ENCODE results near the gene FOXJ3. TPM values are rescaled to one million over a fixed set of nuclear protein-coding genes. Genes with fewer than 3 reads are reported as not detected.

Gene FOXJ3
- polyA plus RNA-seq, 1 donor: 39.0 TPM

- Histone ChIP-seq H3K27ac (ENCODE audit: low read length) (no peak overlapping the region), H3K36me3 (ENCODE audit: control insufficient read depth, insufficient read depth, low read length) (peaks cover 8% of the 10 kb centered on the region), H3K9me3 (ENCODE audit: control insufficient read depth, low read depth, low read length) (no peaks in the 10 kb centered on the region), H3K27me3 (ENCODE audit: control insufficient read depth, insufficient read depth, low read length) (no peaks in the 10 kb centered on the region), H3K4me3 (ENCODE audit: low read length) (no peak overlapping the region), H3K4me1 (ENCODE audit: control insufficient read depth, insufficient read depth, low read length) (no peaks in the 10 kb centered on the region)
- 49% methylated on average over 4 of the region's 4 CpGs for WGBS (ENCODE audit: insufficient coverage, low lambda C conversion rate)
- DNase-seq: no peak
Observed at GRCh38 chr1:42259739-42260064, 75.3 kb downstream of the FOXJ3 start.

GRCh38 chr1:42259059-42259738 is 75.8 kb downstream of the FOXJ3 start:
- Histone ChIP-seq H3K27ac (ENCODE audit: low read length) (no peak overlapping the region), H3K9me3 (ENCODE audit: control insufficient read depth, low read depth, low read length) (no peaks in the 10 kb centered on the region), H3K36me3 (ENCODE audit: control insufficient read depth, insufficient read depth, low read length) (peaks cover 4% of the 10 kb centered on the region), H3K27me3 (ENCODE audit: control insufficient read depth, insufficient read depth, low read length) (no peaks in the 10 kb centered on the region), H3K4me1 (ENCODE audit: control insufficient read depth, insufficient read depth, low read length) (no peaks in the 10 kb centered on the region), H3K4me3 (ENCODE audit: low read length) (no peak overlapping the region)
- DNase-seq: peak in 1 of 2 donors; percentile 4
- WGBS (ENCODE audit: insufficient coverage, low lambda C conversion rate): 100% methylated on average over 2 of the region's 4 CpGs

DNA sequence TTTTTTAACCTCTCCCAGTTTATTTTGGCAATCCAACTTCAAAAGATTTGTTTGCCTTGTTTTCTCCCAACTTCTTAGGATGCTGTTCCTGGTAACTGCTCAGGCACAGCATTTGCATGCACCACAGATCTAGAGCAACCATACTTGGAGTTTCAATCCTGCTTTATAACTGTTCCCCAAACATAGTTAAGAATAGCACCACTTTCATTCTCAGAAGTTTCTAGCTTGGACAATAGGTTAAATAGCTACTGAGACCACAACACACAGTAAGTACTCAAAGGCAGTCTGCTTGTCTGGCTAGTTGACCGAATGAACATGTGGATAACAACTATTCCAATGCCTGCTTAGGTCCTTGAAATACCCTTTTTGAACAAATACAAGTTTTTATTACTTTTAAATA is 76.8 kb downstream of the FOXJ3 start:
- Histone ChIP-seq H3K27ac (ENCODE audit: low read length) (no peak overlapping the region), H3K36me3 (ENCODE audit: control insufficient read depth, insufficient read depth, low read length) (peaks cover 4% of the 10 kb centered on the region), H3K4me1 (ENCODE audit: control insufficient read depth, insufficient read depth, low read length) (no peaks in the 10 kb centered on the region), H3K4me3 (ENCODE audit: low read length) (no peak overlapping the region), H3K27me3 (ENCODE audit: control insufficient read depth, insufficient read depth, low read length) (no peaks in the 10 kb centered on the region), H3K9me3 (ENCODE audit: control insufficient read depth, low read depth, low read length) (no peaks in the 10 kb centered on the region)
- DNase-seq: no peak
- no CpG with 5 or more reads among the region's 1 CpG for WGBS (ENCODE audit: insufficient coverage, low lambda C conversion rate)

GRCh38 chr1:42251042-42251441 is 84.0 kb downstream of the FOXJ3 start:
- peak in 1 of 2 donors; percentile 10 for DNase-seq
- Histone ChIP-seq H3K4me3 (ENCODE audit: low read length) (no peak overlapping the region), H3K27me3 (ENCODE audit: control insufficient read depth, insufficient read depth, low read length) (no peaks in the 10 kb centered on the region), H3K4me1 (ENCODE audit: control insufficient read depth, insufficient read depth, low read length) (no peaks in the 10 kb centered on the region), H3K9me3 (ENCODE audit: control insufficient read depth, low read depth, low read length) (peaks cover 10% of the 10 kb centered on the region), H3K36me3 (ENCODE audit: control insufficient read depth, insufficient read depth, low read length) (peaks cover 8% of the 10 kb centered on the region), H3K27ac (ENCODE audit: low read length) (no peak overlapping the region)
- 100% methylated on average over 1 of the region's 1 CpG for WGBS (ENCODE audit: insufficient coverage, low lambda C conversion rate)

- DNase-seq: no peak
- Histone ChIP-seq H3K4me1 (ENCODE audit: control insufficient read depth, insufficient read depth, low read length) (no peaks in the 10 kb centered on the region), H3K27ac (ENCODE audit: low read length) (no peak overlapping the region), H3K9me3 (ENCODE audit: control insufficient read depth, low read depth, low read length) (peaks cover 10% of the 10 kb centered on the region), H3K4me3 (ENCODE audit: low read length) (no peak overlapping the region), H3K27me3 (ENCODE audit: control insufficient read depth, insufficient read depth, low read length) (no peaks in the 10 kb centered on the region), H3K36me3 (ENCODE audit: control insufficient read depth, insufficient read depth, low read length) (peaks cover 8% of the 10 kb centered on the region)
- WGBS (ENCODE audit: insufficient coverage, low lambda C conversion rate): 50% methylated on average over 2 of the region's 3 CpGs
Observed at GRCh38 chr1:42250164-42250563, 84.9 kb downstream of the FOXJ3 start.

DNA sequence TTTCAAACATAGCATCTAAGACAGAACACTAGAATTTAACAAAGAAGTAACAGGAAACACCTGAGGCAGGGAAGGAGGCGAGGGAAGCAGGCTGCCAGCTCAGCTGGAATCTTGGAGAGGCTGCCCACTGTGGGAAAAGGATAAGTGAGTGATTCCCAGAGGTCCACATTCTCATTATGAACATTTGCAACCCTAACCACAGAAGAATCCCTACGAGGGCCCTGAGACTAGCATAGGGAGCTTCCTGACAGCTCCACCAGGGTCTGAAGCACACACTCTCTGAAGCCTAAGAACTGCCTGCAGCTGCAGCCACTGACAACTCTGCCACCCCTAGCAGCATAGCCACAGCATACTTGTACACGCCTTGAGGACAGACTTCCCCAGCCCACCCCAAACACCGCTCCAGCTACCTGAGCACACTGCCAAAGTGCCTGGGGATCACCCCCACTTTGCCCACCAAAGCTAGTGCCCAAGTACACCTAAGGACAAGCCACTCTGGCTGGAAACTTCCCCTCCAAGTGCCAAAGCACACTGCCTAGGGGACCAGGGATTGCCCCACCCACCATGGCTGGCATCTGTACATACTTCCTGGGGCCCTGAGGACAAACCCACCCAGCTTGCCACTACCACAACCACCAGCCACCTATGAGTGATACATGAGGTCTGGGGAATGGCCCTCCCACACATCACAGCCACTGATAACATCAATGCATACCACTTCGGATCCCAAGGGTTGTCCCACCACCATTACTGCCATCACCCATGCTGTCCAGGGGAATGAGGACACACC is 93.9 kb downstream of the FOXJ3 start:
- Histone ChIP-seq H3K4me1 (ENCODE audit: control insufficient read depth, insufficient read depth, low read length) (no peaks in the 10 kb centered on the region), H3K9me3 (ENCODE audit: control insufficient read depth, low read depth, low read length) (peaks cover 18% of the 10 kb centered on the region), H3K36me3 (ENCODE audit: control insufficient read depth, insufficient read depth, low read length) (peaks cover 6% of the 10 kb centered on the region), H3K27me3 (ENCODE audit: control insufficient read depth, insufficient read depth, low read length) (no peaks in the 10 kb centered on the region), H3K4me3 (ENCODE audit: low read length) (no peak overlapping the region), H3K27ac (ENCODE audit: low read length) (no peak overlapping the region)
- WGBS (ENCODE audit: insufficient coverage, low lambda C conversion rate): no CpG with 5 or more reads among the region's 5 CpGs
- no peak for DNase-seq

DNA sequence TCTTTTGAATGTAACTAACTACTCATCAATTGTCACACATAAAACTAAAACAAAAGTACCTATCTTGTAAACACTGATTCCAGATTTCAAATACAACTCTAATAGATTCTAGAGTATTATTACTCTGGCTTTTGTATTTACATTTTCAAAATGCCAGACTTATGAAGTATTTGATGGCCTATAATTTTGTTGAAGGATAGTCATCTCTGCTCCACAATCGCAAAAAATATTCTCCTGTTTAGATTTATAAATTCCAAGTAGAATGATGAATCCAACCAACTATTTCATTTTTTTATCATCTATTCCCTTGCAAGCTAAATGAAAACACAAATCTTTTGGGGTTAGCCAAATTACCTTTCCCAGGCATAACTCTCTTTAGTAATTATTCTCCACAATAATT is 95.5 kb downstream of the FOXJ3 start:
- 100% methylated on average over 1 of the region's 1 CpG for WGBS (ENCODE audit: insufficient coverage, low lambda C conversion rate)
- Histone ChIP-seq H3K27me3 (ENCODE audit: control insufficient read depth, insufficient read depth, low read length) (no peaks in the 10 kb centered on the region), H3K27ac (ENCODE audit: low read length) (no peak overlapping the region), H3K4me3 (ENCODE audit: low read length) (no peak overlapping the region), H3K36me3 (ENCODE audit: control insufficient read depth, insufficient read depth, low read length) (peaks cover 6% of the 10 kb centered on the region), H3K4me1 (ENCODE audit: control insufficient read depth, insufficient read depth, low read length) (no peaks in the 10 kb centered on the region), H3K9me3 (ENCODE audit: control insufficient read depth, low read depth, low read length) (peaks cover 27% of the 10 kb centered on the region)
- no peak for DNase-seq

GRCh38 chr1:42239041-42239440 is 96.0 kb downstream of the FOXJ3 start:
- Histone ChIP-seq H3K4me3 (ENCODE audit: low read length) (no peak overlapping the region), H3K36me3 (ENCODE audit: control insufficient read depth, insufficient read depth, low read length) (peaks cover 6% of the 10 kb centered on the region), H3K4me1 (ENCODE audit: control insufficient read depth, insufficient read depth, low read length) (no peaks in the 10 kb centered on the region), H3K27ac (ENCODE audit: low read length) (no peak overlapping the region), H3K9me3 (ENCODE audit: control insufficient read depth, low read depth, low read length) (peaks cover 27% of the 10 kb centered on the region), H3K27me3 (ENCODE audit: control insufficient read depth, insufficient read depth, low read length) (no peaks in the 10 kb centered on the region)
- no CpG with 5 or more reads among the region's 1 CpG for WGBS (ENCODE audit: insufficient coverage, low lambda C conversion rate)
- DNase-seq: no peak

- 96% methylated on average over 5 of the region's 7 CpGs for WGBS (ENCODE audit: insufficient coverage, low lambda C conversion rate)
- H3K36me3 ChIP-seq (ENCODE audit: control insufficient read depth, insufficient read depth, low read length): no peaks in the 10 kb centered on the region
- H3K4me3 ChIP-seq (ENCODE audit: low read length): no peak overlapping the region
- no peak for DNase-seq
- no peaks in the 10 kb centered on the region for H3K27me3 ChIP-seq (ENCODE audit: control insufficient read depth, insufficient read depth, low read length)
- peaks cover 9% of the 10 kb centered on the region for H3K9me3 ChIP-seq (ENCODE audit: control insufficient read depth, low read depth, low read length)
- H3K27ac ChIP-seq (ENCODE audit: low read length): no peak overlapping the region
- H3K4me1 ChIP-seq (ENCODE audit: control insufficient read depth, insufficient read depth, low read length): no peaks in the 10 kb centered on the region
Observed at GRCh38 chr1:42231253-42231652, 103.8 kb downstream of the FOXJ3 start.

DNA sequence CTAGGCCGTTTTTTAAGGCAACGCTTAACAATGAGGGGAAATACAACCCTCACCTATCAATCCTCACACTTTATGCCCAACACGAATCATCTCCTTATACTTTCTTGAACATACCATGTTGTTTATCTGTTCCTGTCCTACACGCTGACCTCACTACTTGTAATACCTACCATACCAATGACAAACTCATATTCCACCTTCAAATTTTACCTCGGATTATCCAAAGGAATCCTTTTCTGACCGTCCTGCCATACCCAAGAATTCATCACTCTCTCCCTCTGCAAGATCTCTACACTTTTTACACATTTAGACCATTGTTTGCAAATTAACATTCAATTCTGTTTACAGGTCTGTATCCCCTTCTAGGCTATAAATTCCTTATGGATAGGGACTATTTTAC is 106.1 kb downstream of the FOXJ3 start:
- 92% methylated on average over 2 of the region's 6 CpGs for WGBS (ENCODE audit: insufficient coverage, low lambda C conversion rate)
- H3K36me3 ChIP-seq (ENCODE audit: control insufficient read depth, insufficient read depth, low read length): no peaks in the 10 kb centered on the region

DNA sequence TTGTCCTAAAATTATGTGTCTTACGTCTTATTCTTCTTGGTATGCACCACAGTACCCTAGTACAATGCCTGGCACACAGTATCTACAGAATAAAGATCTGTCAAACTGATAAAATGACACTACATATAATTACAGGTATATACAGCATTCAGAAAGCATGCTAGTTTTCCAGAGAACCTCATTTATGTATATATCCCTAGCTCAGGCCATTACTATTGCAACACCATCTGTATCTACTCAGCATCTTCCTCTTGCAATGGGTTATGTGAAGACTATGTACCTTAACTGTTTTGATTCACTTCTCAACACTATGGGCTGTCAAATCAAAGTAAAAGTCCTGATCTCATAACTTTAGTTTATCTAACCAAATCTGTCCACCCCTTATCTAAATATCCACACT is 112.0 kb downstream of the FOXJ3 start:
- no peaks in the 10 kb centered on the region for H3K9me3 ChIP-seq (ENCODE audit: control insufficient read depth, low read depth, low read length)
- WGBS (ENCODE audit: insufficient coverage, low lambda C conversion rate): 85% methylated on average over 1 of the region's 1 CpG
- no peak overlapping the region for H3K4me3 ChIP-seq (ENCODE audit: low read length)
- H3K27me3 ChIP-seq (ENCODE audit: control insufficient read depth, insufficient read depth, low read length): no peaks in the 10 kb centered on the region
- no peak for DNase-seq
- no peaks in the 10 kb centered on the region for H3K4me1 ChIP-seq (ENCODE audit: control insufficient read depth, insufficient read depth, low read length)
- H3K36me3 ChIP-seq (ENCODE audit: control insufficient read depth, insufficient read depth, low read length): peaks cover 5% of the 10 kb centered on the region
- H3K27ac ChIP-seq (ENCODE audit: low read length): no peak overlapping the region

More for the DNA sequence above, 106.1 kb downstream of the FOXJ3 start:
- Histone ChIP-seq H3K4me3 (ENCODE audit: low read length) (no peak overlapping the region), H3K27me3 (ENCODE audit: control insufficient read depth, insufficient read depth, low read length) (no peaks in the 10 kb centered on the region), H3K9me3 (ENCODE audit: control insufficient read depth, low read depth, low read length) (no peaks in the 10 kb centered on the region), H3K4me1 (ENCODE audit: control insufficient read depth, insufficient read depth, low read length) (no peaks in the 10 kb centered on the region), H3K27ac (ENCODE audit: low read length) (no peak overlapping the region)
- DNase-seq: no peak
